NT2/D1 (cell line): Measurements from ENCODE around the gene CBR4.
"Not testable (repeated sequence)": the region's sequence is repeated elsewhere in the genome, so short reads cannot be mapped to it uniquely, and the experiment has no call there.

ENCODE experiments used
- DNase-seq: peaks from one replicate; pipeline ENCODE4 v3.0.0-alpha.2; 2011; ENCODE audit warnings: low read depth, low spot score
- H3K27me3 ChIP-seq: 2 replicates; pipeline ENCODE4 v1.6.0; 2011; ENCODE audit warnings: mild to moderate bottlenecking; ENCODE audit not compliant: insufficient read length, insufficient read depth
- H3K36me3 ChIP-seq: 2 replicates; pipeline ENCODE4 v1.6.1; 2011; ENCODE audit warnings: mild to moderate bottlenecking, low read length, mixed read lengths; ENCODE audit not compliant: insufficient read depth, insufficient read length
- H3K4me1 ChIP-seq: 2 replicates; pipeline ENCODE4 v1.5.1; 2011; ENCODE audit not compliant: insufficient read depth, insufficient read length
- H3K4me3 ChIP-seq: 2 replicates; pipeline ENCODE4 v1.5.1; 2011; ENCODE audit warnings: low read depth; ENCODE audit not compliant: insufficient read length
- H3K9ac ChIP-seq: 2 replicates; pipeline ENCODE4 v1.6.0; 2011; ENCODE audit warnings: low read depth; ENCODE audit not compliant: insufficient read length
- H3K9me3 ChIP-seq: 2 replicates; pipeline ENCODE4 v1.5.1; 2011; ENCODE audit warnings: mild to moderate bottlenecking, low read length; ENCODE audit not compliant: insufficient read depth
- SUZ12 ChIP-seq: IDR thresholded peaks from 2 replicates; pipeline ENCODE4 v1.6.1; 2011; ENCODE audit not compliant: insufficient read length, insufficient read depth; ENCODE audit errors: extremely low read depth
- YY1 ChIP-seq: IDR thresholded peaks from 2 replicates; pipeline ENCODE4 v1.6.1; 2011; ENCODE audit not compliant: insufficient read length, insufficient read depth
- ZNF274 ChIP-seq: IDR thresholded peaks from 2 replicates; pipeline ENCODE4 v1.6.1; 2011; ENCODE audit warnings: mild to moderate bottlenecking, low read depth, low read length

CBR4 gene

GRCh38 chr4:169040559-169041261, 30.7 kb upstream of the CBR4 start:
- no peak overlapping the region for H3K9ac ChIP-seq
- no peaks in the 10 kb centered on the region for H3K27me3 ChIP-seq
- no peak for DNase-seq
- no peaks in the 10 kb centered on the region for H3K9me3 ChIP-seq
- H3K36me3 ChIP-seq, result no peaks in the 10 kb centered on the region
- TF ChIP-seq SUZ12, result no peak
- TF ChIP-seq ZNF274, result no peak
- TF ChIP-seq YY1, result no peak
- no peaks in the 10 kb centered on the region for H3K4me1 ChIP-seq
- H3K4me3 ChIP-seq, result no peak overlapping the region

GRCh38 chr4:169039251-169039954, 29.3 kb upstream of the CBR4 start:
- no peak for DNase-seq
- no peak overlapping the region for H3K9ac ChIP-seq
- H3K4me3 ChIP-seq, result no peak overlapping the region
- H3K4me1 ChIP-seq, result no peaks in the 10 kb centered on the region
- TF ChIP-seq SUZ12 (no peak), ZNF274 (no peak), YY1 (no peak)
- H3K9me3 ChIP-seq, result no peaks in the 10 kb centered on the region
- H3K27me3 ChIP-seq, result no peaks in the 10 kb centered on the region
- H3K36me3 ChIP-seq, result no peaks in the 10 kb centered on the region

- H3K9ac ChIP-seq, result no peak overlapping the region
- H3K9me3 ChIP-seq, result no peaks in the 10 kb centered on the region
- TF ChIP-seq YY1, result no peak
- TF ChIP-seq SUZ12, result no peak
- TF ChIP-seq ZNF274, result no peak
- H3K27me3 ChIP-seq, result no peaks in the 10 kb centered on the region
- H3K36me3 ChIP-seq, result no peaks in the 10 kb centered on the region
- no peak overlapping the region for H3K4me3 ChIP-seq
- no peak for DNase-seq
- no peaks in the 10 kb centered on the region for H3K4me1 ChIP-seq
Observed at GRCh38 chr4:169037506-169037905, 27.5 kb upstream of the CBR4 start.

GRCh38 chr4:169035871-169036620, 26.0 kb upstream of the CBR4 start:
- not testable (repeated sequence) for DNase-seq, H3K4me3 ChIP-seq

GRCh38 chr4:169033660-169034059, 23.6 kb upstream of the CBR4 start:
- Histone ChIP-seq H3K4me3 (no peak overlapping the region), H3K36me3 (no peaks in the 10 kb centered on the region), H3K9ac (no peak overlapping the region), H3K9me3 (no peaks in the 10 kb centered on the region), H3K27me3 (no peaks in the 10 kb centered on the region), H3K4me1 (no peaks in the 10 kb centered on the region)
- no peak for DNase-seq
- TF ChIP-seq YY1 (no peak), SUZ12 (no peak), ZNF274 (no peak)

More at GRCh38 chr4:169035871-169036620, 26.0 kb upstream of the CBR4 start:
- not testable (repeated sequence) for H3K4me1 ChIP-seq, H3K36me3 ChIP-seq, H3K9me3 ChIP-seq, H3K27me3 ChIP-seq, H3K9ac ChIP-seq

GRCh38 chr4:169032883-169033645, 23.0 kb upstream of the CBR4 start:
- Histone ChIP-seq H3K27me3 (no peaks in the 10 kb centered on the region), H3K4me1 (no peaks in the 10 kb centered on the region), H3K4me3 (no peak overlapping the region), H3K36me3 (no peaks in the 10 kb centered on the region), H3K9me3 (no peaks in the 10 kb centered on the region), H3K9ac (no peak overlapping the region)
- DNase-seq, result no peak
- TF ChIP-seq ZNF274 (no peak), SUZ12 (no peak), YY1 (no peak)
